ENCODE data around the gene MICB.
"Not testable (repeated sequence)": the region's sequence is repeated elsewhere in the genome, so short reads cannot be mapped to it uniquely, and the experiment has no call there.

Gene MICB

GRCh38 chr6:31495580-31495979, 2.4 kb upstream of the MICB start:
- H3K9ac ChIP-seq (ENCODE audit: low read depth, low read length, poor library complexity, severe bottlenecking), result peak overlapping the region; percentile 94
- H3K4me3 ChIP-seq (ENCODE audit: low read length, poor library complexity, severe bottlenecking), result peak overlapping the region; percentile 94
- peak overlapping the region; percentile 93 for H3K4me2 ChIP-seq (ENCODE audit: low read depth, low read length, poor library complexity, severe bottlenecking)
- peaks cover 55% of the 10 kb centered on the region for H3K79me2 ChIP-seq (ENCODE audit: insufficient read depth, low read length)
- no peaks in the 10 kb centered on the region for H3K27me3 ChIP-seq (ENCODE audit: insufficient read depth, low read length, poor library complexity, severe bottlenecking)
- no peaks in the 10 kb centered on the region for H3K36me3 ChIP-seq (ENCODE audit: insufficient read depth, low read length)
- H2AFZ ChIP-seq (ENCODE audit: low read length), result no peak overlapping the region
- H4K20me1 ChIP-seq (ENCODE audit: insufficient read depth, low read length, poor library complexity, severe bottlenecking), result peaks cover 14% of the 10 kb centered on the region
- no peaks in the 10 kb centered on the region for H3K9me3 ChIP-seq (ENCODE audit: insufficient read depth, low read depth, low read length)
- no peaks in the 10 kb centered on the region for H3F3A ChIP-seq (ENCODE audit: low read depth)
- H3K4me1 ChIP-seq (ENCODE audit: insufficient read depth, low read length, poor library complexity, severe bottlenecking), result peaks cover 37% of the 10 kb centered on the region
- H3K9me2 ChIP-seq (replicated peaks; ENCODE audit: low read depth, low read length), result no peaks in the 10 kb centered on the region
- TF ChIP-seq, protein P1, sequence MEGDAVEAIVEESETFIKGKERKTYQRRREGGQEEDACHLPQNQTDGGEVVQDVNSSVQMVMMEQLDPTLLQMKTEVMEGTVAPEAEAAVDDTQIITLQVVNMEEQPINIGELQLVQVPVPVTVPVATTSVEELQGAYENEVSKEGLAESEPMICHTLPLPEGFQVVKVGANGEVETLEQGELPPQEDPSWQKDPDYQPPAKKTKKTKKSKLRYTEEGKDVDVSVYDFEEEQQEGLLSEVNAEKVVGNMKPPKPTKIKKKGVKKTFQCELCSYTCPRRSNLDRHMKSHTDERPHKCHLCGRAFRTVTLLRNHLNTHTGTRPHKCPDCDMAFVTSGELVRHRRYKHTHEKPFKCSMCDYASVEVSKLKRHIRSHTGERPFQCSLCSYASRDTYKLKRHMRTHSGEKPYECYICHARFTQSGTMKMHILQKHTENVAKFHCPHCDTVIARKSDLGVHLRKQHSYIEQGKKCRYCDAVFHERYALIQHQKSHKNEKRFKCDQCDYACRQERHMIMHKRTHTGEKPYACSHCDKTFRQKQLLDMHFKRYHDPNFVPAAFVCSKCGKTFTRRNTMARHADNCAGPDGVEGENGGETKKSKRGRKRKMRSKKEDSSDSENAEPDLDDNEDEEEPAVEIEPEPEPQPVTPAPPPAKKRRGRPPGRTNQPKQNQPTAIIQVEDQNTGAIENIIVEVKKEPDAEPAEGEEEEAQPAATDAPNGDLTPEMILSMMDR (conservative IDR thresholded peaks at IDR 0.05; ENCODE audit: low read length), result no peak
- no peak for TF ChIP-seq EZH2phosphoT487 (IDR thresholded peaks at IDR 0.05; ENCODE audit: borderline replicate concordance)

DNA sequence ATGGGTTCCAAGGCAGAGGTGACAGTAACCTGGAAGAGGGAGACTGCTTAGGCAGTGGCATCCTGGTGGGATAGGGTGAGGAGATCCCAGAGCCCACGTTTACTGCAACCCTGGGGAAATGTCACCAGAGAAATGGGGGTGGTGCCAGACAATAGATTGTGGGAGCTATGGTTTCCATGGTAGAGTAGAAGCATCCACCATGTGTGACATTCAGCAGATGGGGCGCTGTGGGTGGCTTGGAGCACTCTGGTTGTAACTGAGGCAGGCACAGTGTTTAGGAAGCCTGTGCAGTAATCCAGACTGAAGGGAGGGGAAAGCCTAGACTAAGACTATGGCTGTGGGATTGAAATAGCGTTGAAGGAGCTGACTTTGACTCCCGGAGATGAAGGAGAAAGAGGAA, 1.1 kb upstream of the MICB start:
- H3K36me3 ChIP-seq (ENCODE audit: insufficient read depth, low read length); H3K9me2 ChIP-seq (replicated peaks; ENCODE audit: low read depth, low read length); H2AFZ ChIP-seq (ENCODE audit: low read length); H3K27me3 ChIP-seq (ENCODE audit: insufficient read depth, low read length, poor library complexity, severe bottlenecking); H3K9me3 ChIP-seq (ENCODE audit: insufficient read depth, low read depth, low read length); H3F3A ChIP-seq (ENCODE audit: low read depth): not testable (repeated sequence)
- H3K4me2 ChIP-seq (ENCODE audit: low read depth, low read length, poor library complexity, severe bottlenecking), result peak overlapping the region; percentile 93
- peaks cover 64% of the 10 kb centered on the region for H3K79me2 ChIP-seq (ENCODE audit: insufficient read depth, low read length)
- peak overlapping the region; percentile 58 for H3K9ac ChIP-seq (ENCODE audit: low read depth, low read length, poor library complexity, severe bottlenecking)
- peaks cover 27% of the 10 kb centered on the region for H3K4me1 ChIP-seq (ENCODE audit: insufficient read depth, low read length, poor library complexity, severe bottlenecking)
- peak overlapping the region; percentile 94 for H3K4me3 ChIP-seq (ENCODE audit: low read length, poor library complexity, severe bottlenecking)
- H4K20me1 ChIP-seq (ENCODE audit: insufficient read depth, low read length, poor library complexity, severe bottlenecking), result peaks cover 14% of the 10 kb centered on the region

GRCh38 chr6:31498748-31499147, 803 bp downstream of the MICB start:
- H3F3A ChIP-seq (ENCODE audit: low read depth), result no peaks in the 10 kb centered on the region
- H4K20me1 ChIP-seq (ENCODE audit: insufficient read depth, low read length, poor library complexity, severe bottlenecking), result peaks cover 14% of the 10 kb centered on the region
- H3K9ac ChIP-seq (ENCODE audit: low read depth, low read length, poor library complexity, severe bottlenecking), result no peak overlapping the region
- no peak overlapping the region for H2AFZ ChIP-seq (ENCODE audit: low read length)
- peaks cover 19% of the 10 kb centered on the region for H3K4me1 ChIP-seq (ENCODE audit: insufficient read depth, low read length, poor library complexity, severe bottlenecking)
- no peaks in the 10 kb centered on the region for H3K27me3 ChIP-seq (ENCODE audit: insufficient read depth, low read length, poor library complexity, severe bottlenecking)
- no peaks in the 10 kb centered on the region for H3K9me2 ChIP-seq (replicated peaks; ENCODE audit: low read depth, low read length)
- peak overlapping the region; percentile 93 for H3K4me2 ChIP-seq (ENCODE audit: low read depth, low read length, poor library complexity, severe bottlenecking)
- H3K79me2 ChIP-seq (ENCODE audit: insufficient read depth, low read length), result peaks cover 83% of the 10 kb centered on the region
- peak overlapping the region; percentile 94 for H3K4me3 ChIP-seq (ENCODE audit: low read length, poor library complexity, severe bottlenecking)
- no peaks in the 10 kb centered on the region for H3K9me3 ChIP-seq (ENCODE audit: insufficient read depth, low read depth, low read length)
- no peak for TF ChIP-seq EZH2phosphoT487 (IDR thresholded peaks at IDR 0.05; ENCODE audit: borderline replicate concordance)
- TF ChIP-seq, protein P1 (conservative IDR thresholded peaks at IDR 0.05; ENCODE audit: low read length), result no peak
- H3K36me3 ChIP-seq (ENCODE audit: insufficient read depth, low read length), result no peaks in the 10 kb centered on the region

DNA sequence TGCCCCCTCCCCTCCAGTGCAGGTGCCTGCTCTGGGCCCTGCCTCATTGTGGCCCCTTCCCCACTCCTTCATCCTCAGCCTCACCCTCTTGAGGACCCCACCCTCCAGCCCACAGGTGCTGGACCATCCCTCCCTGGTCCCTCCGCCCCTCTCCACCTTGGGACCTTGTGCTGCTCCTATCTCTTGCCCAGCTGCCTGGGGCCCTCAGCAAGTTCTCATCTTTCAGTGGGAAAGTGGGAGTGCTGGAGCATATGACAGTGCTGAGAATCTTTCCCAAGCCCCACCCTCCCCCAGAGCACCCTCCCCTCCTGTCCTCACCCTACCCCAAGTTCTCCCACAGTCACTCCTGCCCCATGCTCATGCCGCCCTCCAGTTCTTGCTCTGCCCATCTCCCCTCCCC, 1.7 kb downstream of the MICB start:
- H3K9ac ChIP-seq (ENCODE audit: low read depth, low read length, poor library complexity, severe bottlenecking); H3K4me3 ChIP-seq (ENCODE audit: low read length, poor library complexity, severe bottlenecking): not testable (repeated sequence)

More for the DNA sequence above, 1.7 kb downstream of the MICB start:
- not testable (repeated sequence) for H3F3A ChIP-seq (ENCODE audit: low read depth); H3K9me3 ChIP-seq (ENCODE audit: insufficient read depth, low read depth, low read length); H2AFZ ChIP-seq (ENCODE audit: low read length); H3K9me2 ChIP-seq (replicated peaks; ENCODE audit: low read depth, low read length); H3K27me3 ChIP-seq (ENCODE audit: insufficient read depth, low read length, poor library complexity, severe bottlenecking); H3K36me3 ChIP-seq (ENCODE audit: insufficient read depth, low read length)
- H3K4me2 ChIP-seq (ENCODE audit: low read depth, low read length, poor library complexity, severe bottlenecking), result peak overlapping the region; percentile 93
- peaks cover 85% of the 10 kb centered on the region for H3K79me2 ChIP-seq (ENCODE audit: insufficient read depth, low read length)
- peaks cover 18% of the 10 kb centered on the region for H4K20me1 ChIP-seq (ENCODE audit: insufficient read depth, low read length, poor library complexity, severe bottlenecking)
- H3K4me1 ChIP-seq (ENCODE audit: insufficient read depth, low read length, poor library complexity, severe bottlenecking), result peaks cover 19% of the 10 kb centered on the region
